WTC11 (cell line): ENCODE measurements around the gene NFKBIE. TPM values are rescaled to one million over a fixed set of nuclear protein-coding genes. Genes with fewer than 3 reads are reported as not detected.

ENCODE experiments used
- ATAC-seq: fragments of 200-7000 bp; cut with Tn5 transposase; 2 replicates; pipeline ENCODE4 v1.10.0; 2021; ENCODE audit warnings: mild to moderate bottlenecking, moderate library complexity
- CTCF ChIA-PET: fragments of 300-600 bp; sonication (Branson Sonifier 250); formaldehyde crosslinking; loops from one replicate; lab custom pipeline; 2021; ENCODE audit warnings: antibody characterized with exemption; lab: Charles Lee
- POLR2A ChIA-PET: fragments of 350-600 bp; sonication (Branson Sonifier 250); formaldehyde crosslinking; loops from one replicate; lab custom pipeline; 2021; ENCODE audit warnings: antibody characterized with exemption; lab: Charles Lee
- DNase-seq: peaks from one replicate; pipeline ENCODE4 v3.0.0; 2021; ENCODE audit warnings: low spot score
- H3K27ac Mint-ChIP-seq: 2 replicates; pipeline ENCODE4 v1.8.0; 2021; ENCODE audit warnings: mixed read lengths
- H3K27me3 Mint-ChIP-seq: 2 replicates; pipeline ENCODE4 v1.8.0; 2021; ENCODE audit warnings: low read depth, mild to moderate bottlenecking, moderate library complexity, mixed read lengths
- H3K36me3 Mint-ChIP-seq: 2 replicates; pipeline ENCODE4 v1.8.0; 2021; ENCODE audit warnings: mixed read lengths
- H3K4me1 Mint-ChIP-seq: 2 replicates; pipeline ENCODE4 v1.8.0; 2022; ENCODE audit warnings: mixed read lengths
- H3K4me3 Mint-ChIP-seq: 2 replicates; pipeline ENCODE4 v1.8.0; 2021; ENCODE audit warnings: mild to moderate bottlenecking, moderate library complexity, mixed read lengths
- H3K9me3 Mint-ChIP-seq: 2 replicates; pipeline ENCODE4 v1.8.0; 2021; ENCODE audit warnings: mixed read lengths
- EMX1 ChIP-seq: fragments of 250-450 bp; sonication (Bioruptor Pico); IDR thresholded peaks from 2 replicates; pipeline ENCODE4 v1.8.0; 2021; ENCODE audit warnings: mild to moderate bottlenecking
- ESRRA ChIP-seq: sonication (generic); formaldehyde crosslinking; IDR thresholded peaks from 2 replicates; pipeline ENCODE4 v1.8.1; 2022; ENCODE audit warnings: mild to moderate bottlenecking, missing genetic modification reagents, borderline replicate concordance
- FOXK1 ChIP-seq: sonication (generic); formaldehyde crosslinking; IDR thresholded peaks from 2 replicates; pipeline ENCODE4 v1.8.0; 2022; ENCODE audit warnings: mild to moderate bottlenecking, moderate library complexity, missing genetic modification reagents
- FOXP1 ChIP-seq: sonication (generic); formaldehyde crosslinking; IDR thresholded peaks from 2 replicates; pipeline ENCODE4 v1.8.0; 2022; ENCODE audit warnings: missing genetic modification reagents, mild to moderate bottlenecking, moderate library complexity, borderline replicate concordance
- GRHL2 ChIP-seq: fragments of 250-450 bp; sonication (Bioruptor Pico); IDR thresholded peaks from 2 replicates; pipeline ENCODE4 v1.8.0; 2022; ENCODE audit warnings: mild to moderate bottlenecking, moderate library complexity; ENCODE audit not compliant: insufficient replicate concordance, severe bottlenecking
- HMGA2 ChIP-seq: fragments of 250-450 bp; sonication (Bioruptor Pico); IDR thresholded peaks from 2 replicates; pipeline ENCODE4 v1.4.0; 2021; ENCODE audit warnings: mild to moderate bottlenecking, moderate library complexity
- KAT7 ChIP-seq: sonication (generic); formaldehyde crosslinking; IDR thresholded peaks from 2 replicates; pipeline ENCODE4 v1.8.1; 2023; ENCODE audit warnings: missing genetic modification reagents, mild to moderate bottlenecking, borderline replicate concordance
- NFATC4 ChIP-seq: fragments of 250-450 bp; sonication (Bioruptor Pico); IDR thresholded peaks from 2 replicates; pipeline ENCODE4 v1.9.0; 2021; ENCODE audit warnings: mild to moderate bottlenecking
- NFE2L1 ChIP-seq: sonication (generic); formaldehyde crosslinking; IDR thresholded peaks from 2 replicates; pipeline ENCODE4 v1.8.1; 2023; ENCODE audit warnings: missing genetic modification reagents
- NFYB ChIP-seq: sonication (generic); formaldehyde crosslinking; conservative IDR thresholded peaks from 2 replicates; pipeline ENCODE4 v1.8.0; 2022; ENCODE audit warnings: low read depth, missing genetic modification reagents
- RORB ChIP-seq: fragments of 250-450 bp; sonication (Bioruptor Pico); IDR thresholded peaks from 2 replicates; pipeline ENCODE4 v1.9.0; 2021; ENCODE audit warnings: mild to moderate bottlenecking
- SOX15 ChIP-seq: fragments of 250-450 bp; sonication (Bioruptor Pico); IDR thresholded peaks from 2 replicates; pipeline ENCODE4 v1.9.0; 2021; ENCODE audit warnings: mild to moderate bottlenecking
- TEAD1 ChIP-seq: sonication (generic); formaldehyde crosslinking; IDR thresholded peaks from 2 replicates; pipeline ENCODE4 v1.8.0; 2022; ENCODE audit warnings: mild to moderate bottlenecking, missing genetic modification reagents
- ZNF219 ChIP-seq: sonication (generic); formaldehyde crosslinking; IDR thresholded peaks from 2 replicates; pipeline ENCODE4 v1.8.0; 2023; ENCODE audit warnings: missing genetic modification reagents, mild to moderate bottlenecking, borderline replicate concordance
- ZNF671 ChIP-seq: fragments of 250-450 bp; sonication (Bioruptor Pico); IDR thresholded peaks from 2 replicates; pipeline ENCODE4 v1.8.0; 2021; ENCODE audit warnings: mild to moderate bottlenecking
- total RNA-seq: library from RNA; stranded (reverse); gene quantifications from 3 replicates; pipeline ENCODE4 v1.2.3, GENCODE V29; 2021
- TF ChIP-seq, protein P1 (sequence below): sonication (generic); formaldehyde crosslinking; IDR thresholded peaks from 2 replicates; pipeline ENCODE4 v1.8.1; 2022; ENCODE audit warnings: low read depth, mild to moderate bottlenecking, moderate library complexity, missing genetic modification reagents, borderline replicate concordance
- TF ChIP-seq, protein P2 (sequence below): fragments of 200-600 bp; IDR thresholded peaks from 2 replicates; pipeline ENCODE4 v1.8.0; 2022; ENCODE audit warnings: antibody characterized with exemption
- TF ChIP-seq, protein P3 (sequence below): sonication (generic); formaldehyde crosslinking; IDR thresholded peaks from 2 replicates; pipeline ENCODE4 v1.8.1; 2022; ENCODE audit warnings: mild to moderate bottlenecking, moderate library complexity, missing genetic modification reagents
- TF ChIP-seq, protein P4 (sequence below): sonication (generic); formaldehyde crosslinking; IDR thresholded peaks from 2 replicates; pipeline ENCODE4 v1.8.1; 2023; ENCODE audit warnings: mild to moderate bottlenecking, missing genetic modification reagents
- TF ChIP-seq, protein P5 (sequence below): sonication (generic); formaldehyde crosslinking; IDR thresholded peaks from 2 replicates; pipeline ENCODE4 v1.8.0; 2022; ENCODE audit warnings: mild to moderate bottlenecking, missing genetic modification reagents
- TF ChIP-seq, protein P6 (sequence below): fragments of 250-450 bp; sonication (Bioruptor Pico); IDR thresholded peaks from 2 replicates; pipeline ENCODE4 v1.9.0; 2021; ENCODE audit warnings: moderate library complexity, mild to moderate bottlenecking, inconsistent platforms, borderline replicate concordance
- TF ChIP-seq, protein P7 (sequence below): sonication (generic); formaldehyde crosslinking; IDR thresholded peaks from 2 replicates; pipeline ENCODE4 v1.8.0; 2023; ENCODE audit warnings: mild to moderate bottlenecking, missing genetic modification reagents
- TF ChIP-seq, protein P8 (sequence below): fragments of 250-450 bp; sonication (Bioruptor Pico); IDR thresholded peaks from 2 replicates; pipeline ENCODE4 v1.9.0; 2021; ENCODE audit warnings: mild to moderate bottlenecking
- TF ChIP-seq, protein P9 (sequence below): sonication (generic); formaldehyde crosslinking; IDR thresholded peaks from 2 replicates; pipeline ENCODE4 v1.8.1; 2022; ENCODE audit warnings: missing genetic modification reagents, borderline replicate concordance
- TF ChIP-seq, protein P10 (sequence below): sonication (generic); formaldehyde crosslinking; conservative IDR thresholded peaks from 2 replicates; pipeline ENCODE4 v1.8.1; 2022; ENCODE audit warnings: mild to moderate bottlenecking, missing genetic modification reagents

NFKBIE gene
- total RNA-seq, 1 experiment from 2014 or later, result 10.3 TPM

DNA sequence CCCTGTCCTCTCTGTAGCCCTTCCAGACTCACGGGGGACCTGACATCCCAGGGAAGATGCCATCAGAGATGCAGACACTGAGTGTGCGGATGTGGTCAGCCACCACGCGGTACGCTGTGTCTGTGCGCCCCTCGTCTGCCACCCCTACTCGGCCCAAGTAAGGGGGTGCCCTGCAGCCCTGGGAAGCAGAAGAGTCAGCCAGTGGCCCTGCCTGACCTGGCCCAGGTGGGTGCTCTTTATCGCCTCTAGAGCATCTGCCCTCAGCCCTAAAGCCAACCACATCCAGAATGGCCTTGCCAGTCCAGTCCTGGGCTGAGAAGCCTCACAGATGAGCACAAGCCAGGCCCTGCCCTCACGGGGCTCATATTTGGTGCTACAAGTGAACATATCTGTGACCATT, 41.9 kb upstream of the NFKBIE start:
- Mint-ChIP-seq H3K36me3 (peaks cover 72% of the 10 kb centered on the region), H3K27me3 (no peaks in the 10 kb centered on the region), H3K4me3 (no peak overlapping the region), H3K9me3 (no peaks in the 10 kb centered on the region), H3K4me1 (peaks cover 6% of the 10 kb centered on the region), H3K27ac (no peak overlapping the region)
- DNase-seq (no peak), ATAC-seq (no peak)
- no peak for TF ChIP-seq ESRRA (CRISPR knock-in tag)
- TF ChIP-seq ZNF219 (CRISPR knock-in tag), result no peak
- no peak for TF ChIP-seq ZNF671 (CRISPR knock-in tag)
- TF ChIP-seq, protein P1, sequence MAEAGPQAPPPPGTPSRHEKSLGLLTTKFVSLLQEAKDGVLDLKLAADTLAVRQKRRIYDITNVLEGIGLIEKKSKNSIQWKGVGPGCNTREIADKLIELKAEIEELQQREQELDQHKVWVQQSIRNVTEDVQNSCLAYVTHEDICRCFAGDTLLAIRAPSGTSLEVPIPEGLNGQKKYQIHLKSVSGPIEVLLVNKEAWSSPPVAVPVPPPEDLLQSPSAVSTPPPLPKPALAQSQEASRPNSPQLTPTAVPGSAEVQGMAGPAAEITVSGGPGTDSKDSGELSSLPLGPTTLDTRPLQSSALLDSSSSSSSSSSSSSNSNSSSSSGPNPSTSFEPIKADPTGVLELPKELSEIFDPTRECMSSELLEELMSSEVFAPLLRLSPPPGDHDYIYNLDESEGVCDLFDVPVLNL, result no peak
- TF ChIP-seq, protein P2, sequence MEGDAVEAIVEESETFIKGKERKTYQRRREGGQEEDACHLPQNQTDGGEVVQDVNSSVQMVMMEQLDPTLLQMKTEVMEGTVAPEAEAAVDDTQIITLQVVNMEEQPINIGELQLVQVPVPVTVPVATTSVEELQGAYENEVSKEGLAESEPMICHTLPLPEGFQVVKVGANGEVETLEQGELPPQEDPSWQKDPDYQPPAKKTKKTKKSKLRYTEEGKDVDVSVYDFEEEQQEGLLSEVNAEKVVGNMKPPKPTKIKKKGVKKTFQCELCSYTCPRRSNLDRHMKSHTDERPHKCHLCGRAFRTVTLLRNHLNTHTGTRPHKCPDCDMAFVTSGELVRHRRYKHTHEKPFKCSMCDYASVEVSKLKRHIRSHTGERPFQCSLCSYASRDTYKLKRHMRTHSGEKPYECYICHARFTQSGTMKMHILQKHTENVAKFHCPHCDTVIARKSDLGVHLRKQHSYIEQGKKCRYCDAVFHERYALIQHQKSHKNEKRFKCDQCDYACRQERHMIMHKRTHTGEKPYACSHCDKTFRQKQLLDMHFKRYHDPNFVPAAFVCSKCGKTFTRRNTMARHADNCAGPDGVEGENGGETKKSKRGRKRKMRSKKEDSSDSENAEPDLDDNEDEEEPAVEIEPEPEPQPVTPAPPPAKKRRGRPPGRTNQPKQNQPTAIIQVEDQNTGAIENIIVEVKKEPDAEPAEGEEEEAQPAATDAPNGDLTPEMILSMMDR, result no peak
- TF ChIP-seq FOXP1, result no peak
- no peak for TF ChIP-seq TEAD1 (CRISPR knock-in tag)
- no peak for TF ChIP-seq HMGA2 (CRISPR knock-in tag)
- TF ChIP-seq, protein P3, sequence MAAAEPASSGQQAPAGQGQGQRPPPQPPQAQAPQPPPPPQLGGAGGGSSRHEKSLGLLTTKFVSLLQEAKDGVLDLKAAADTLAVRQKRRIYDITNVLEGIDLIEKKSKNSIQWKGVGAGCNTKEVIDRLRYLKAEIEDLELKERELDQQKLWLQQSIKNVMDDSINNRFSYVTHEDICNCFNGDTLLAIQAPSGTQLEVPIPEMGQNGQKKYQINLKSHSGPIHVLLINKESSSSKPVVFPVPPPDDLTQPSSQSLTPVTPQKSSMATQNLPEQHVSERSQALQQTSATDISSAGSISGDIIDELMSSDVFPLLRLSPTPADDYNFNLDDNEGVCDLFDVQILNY, result no peak
- ChIA-PET POLR2A (no interaction called here), CTCF (interaction anchor here (5.3 kb wide), 1 partner anchor 38 kb away, joined by 109 read pairs; the partner anchor contains the start of gene TMEM151B)

DNA sequence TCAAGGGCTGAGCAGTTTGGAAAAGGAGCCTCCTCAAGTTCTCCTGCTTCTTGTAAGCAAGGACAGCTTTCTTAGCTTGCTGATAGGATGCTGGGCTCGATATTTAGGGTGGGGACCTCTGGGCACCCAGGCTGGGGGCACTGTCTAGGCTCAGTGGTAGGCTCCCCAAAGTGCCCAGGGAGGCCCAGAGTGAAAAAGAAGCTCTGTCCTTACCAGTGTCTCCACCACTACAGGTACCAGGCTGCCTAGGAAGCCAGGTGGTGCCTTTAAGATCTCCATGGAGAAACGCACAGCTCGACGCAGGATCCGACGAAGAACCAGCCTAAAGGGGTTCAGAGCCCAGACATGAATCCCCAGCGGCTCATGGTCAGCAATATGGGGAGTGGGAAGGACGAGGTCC, 41.4 kb upstream of the NFKBIE start:
- CTCF ChIA-PET, result interaction anchor here (5.3 kb wide), 1 partner anchor 37 kb away, joined by 109 read pairs; the partner anchor contains the start of gene TMEM151B

More for the DNA sequence above, 41.4 kb upstream of the NFKBIE start:
- peaks cover under 1% of the 10 kb centered on the region for H3K4me1 Mint-ChIP-seq
- no peak overlapping the region for H3K4me3 Mint-ChIP-seq
- H3K27me3 Mint-ChIP-seq, result no peaks in the 10 kb centered on the region
- peaks cover 72% of the 10 kb centered on the region for H3K36me3 Mint-ChIP-seq
- no peak for DNase-seq
- no peaks in the 10 kb centered on the region for H3K9me3 Mint-ChIP-seq
- ATAC-seq, result no peak
- POLR2A ChIA-PET, result no interaction called here
- no peak overlapping the region for H3K27ac Mint-ChIP-seq
- TF ChIP-seq GRHL2, result no peak
- no peak for TF ChIP-seq RORB (CRISPR knock-in tag)
- TF ChIP-seq, protein P4, sequence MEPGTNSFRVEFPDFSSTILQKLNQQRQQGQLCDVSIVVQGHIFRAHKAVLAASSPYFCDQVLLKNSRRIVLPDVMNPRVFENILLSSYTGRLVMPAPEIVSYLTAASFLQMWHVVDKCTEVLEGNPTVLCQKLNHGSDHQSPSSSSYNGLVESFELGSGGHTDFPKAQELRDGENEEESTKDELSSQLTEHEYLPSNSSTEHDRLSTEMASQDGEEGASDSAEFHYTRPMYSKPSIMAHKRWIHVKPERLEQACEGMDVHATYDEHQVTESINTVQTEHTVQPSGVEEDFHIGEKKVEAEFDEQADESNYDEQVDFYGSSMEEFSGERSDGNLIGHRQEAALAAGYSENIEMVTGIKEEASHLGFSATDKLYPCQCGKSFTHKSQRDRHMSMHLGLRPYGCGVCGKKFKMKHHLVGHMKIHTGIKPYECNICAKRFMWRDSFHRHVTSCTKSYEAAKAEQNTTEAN (CRISPR knock-in tag), result no peak
- TF ChIP-seq, protein P5, sequence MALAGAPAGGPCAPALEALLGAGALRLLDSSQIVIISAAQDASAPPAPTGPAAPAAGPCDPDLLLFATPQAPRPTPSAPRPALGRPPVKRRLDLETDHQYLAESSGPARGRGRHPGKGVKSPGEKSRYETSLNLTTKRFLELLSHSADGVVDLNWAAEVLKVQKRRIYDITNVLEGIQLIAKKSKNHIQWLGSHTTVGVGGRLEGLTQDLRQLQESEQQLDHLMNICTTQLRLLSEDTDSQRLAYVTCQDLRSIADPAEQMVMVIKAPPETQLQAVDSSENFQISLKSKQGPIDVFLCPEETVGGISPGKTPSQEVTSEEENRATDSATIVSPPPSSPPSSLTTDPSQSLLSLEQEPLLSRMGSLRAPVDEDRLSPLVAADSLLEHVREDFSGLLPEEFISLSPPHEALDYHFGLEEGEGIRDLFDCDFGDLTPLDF (CRISPR knock-in tag), result no peak
- TF ChIP-seq NFYB (CRISPR knock-in tag), result no peak
- TF ChIP-seq, protein P6, sequence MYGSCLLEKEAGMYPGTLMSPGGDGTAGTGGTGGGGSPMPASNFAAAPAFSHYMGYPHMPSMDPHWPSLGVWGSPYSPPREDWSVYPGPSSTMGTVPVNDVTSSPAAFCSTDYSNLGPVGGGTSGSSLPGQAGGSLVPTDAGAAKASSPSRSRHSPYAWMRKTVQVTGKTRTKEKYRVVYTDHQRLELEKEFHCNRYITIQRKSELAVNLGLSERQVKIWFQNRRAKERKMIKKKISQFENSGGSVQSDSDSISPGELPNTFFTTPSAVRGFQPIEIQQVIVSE (CRISPR knock-in tag), result no peak
- TF ChIP-seq, protein P7, sequence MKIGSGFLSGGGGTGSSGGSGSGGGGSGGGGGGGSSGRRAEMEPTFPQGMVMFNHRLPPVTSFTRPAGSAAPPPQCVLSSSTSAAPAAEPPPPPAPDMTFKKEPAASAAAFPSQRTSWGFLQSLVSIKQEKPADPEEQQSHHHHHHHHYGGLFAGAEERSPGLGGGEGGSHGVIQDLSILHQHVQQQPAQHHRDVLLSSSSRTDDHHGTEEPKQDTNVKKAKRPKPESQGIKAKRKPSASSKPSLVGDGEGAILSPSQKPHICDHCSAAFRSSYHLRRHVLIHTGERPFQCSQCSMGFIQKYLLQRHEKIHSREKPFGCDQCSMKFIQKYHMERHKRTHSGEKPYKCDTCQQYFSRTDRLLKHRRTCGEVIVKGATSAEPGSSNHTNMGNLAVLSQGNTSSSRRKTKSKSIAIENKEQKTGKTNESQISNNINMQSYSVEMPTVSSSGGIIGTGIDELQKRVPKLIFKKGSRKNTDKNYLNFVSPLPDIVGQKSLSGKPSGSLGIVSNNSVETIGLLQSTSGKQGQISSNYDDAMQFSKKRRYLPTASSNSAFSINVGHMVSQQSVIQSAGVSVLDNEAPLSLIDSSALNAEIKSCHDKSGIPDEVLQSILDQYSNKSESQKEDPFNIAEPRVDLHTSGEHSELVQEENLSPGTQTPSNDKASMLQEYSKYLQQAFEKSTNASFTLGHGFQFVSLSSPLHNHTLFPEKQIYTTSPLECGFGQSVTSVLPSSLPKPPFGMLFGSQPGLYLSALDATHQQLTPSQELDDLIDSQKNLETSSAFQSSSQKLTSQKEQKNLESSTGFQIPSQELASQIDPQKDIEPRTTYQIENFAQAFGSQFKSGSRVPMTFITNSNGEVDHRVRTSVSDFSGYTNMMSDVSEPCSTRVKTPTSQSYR, result no peak
- no peak for TF ChIP-seq KAT7 (CRISPR knock-in tag)
- TF ChIP-seq, protein P8, sequence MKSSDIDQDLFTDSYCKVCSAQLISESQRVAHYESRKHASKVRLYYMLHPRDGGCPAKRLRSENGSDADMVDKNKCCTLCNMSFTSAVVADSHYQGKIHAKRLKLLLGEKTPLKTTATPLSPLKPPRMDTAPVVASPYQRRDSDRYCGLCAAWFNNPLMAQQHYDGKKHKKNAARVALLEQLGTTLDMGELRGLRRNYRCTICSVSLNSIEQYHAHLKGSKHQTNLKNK, result no peak
- TF ChIP-seq SOX15, result no peak
- no peak for TF ChIP-seq FOXK1 (CRISPR knock-in tag)
- TF ChIP-seq NFATC4 (CRISPR knock-in tag), result no peak
- no peak for TF ChIP-seq EMX1 (CRISPR knock-in tag)
- TF ChIP-seq, protein P9, sequence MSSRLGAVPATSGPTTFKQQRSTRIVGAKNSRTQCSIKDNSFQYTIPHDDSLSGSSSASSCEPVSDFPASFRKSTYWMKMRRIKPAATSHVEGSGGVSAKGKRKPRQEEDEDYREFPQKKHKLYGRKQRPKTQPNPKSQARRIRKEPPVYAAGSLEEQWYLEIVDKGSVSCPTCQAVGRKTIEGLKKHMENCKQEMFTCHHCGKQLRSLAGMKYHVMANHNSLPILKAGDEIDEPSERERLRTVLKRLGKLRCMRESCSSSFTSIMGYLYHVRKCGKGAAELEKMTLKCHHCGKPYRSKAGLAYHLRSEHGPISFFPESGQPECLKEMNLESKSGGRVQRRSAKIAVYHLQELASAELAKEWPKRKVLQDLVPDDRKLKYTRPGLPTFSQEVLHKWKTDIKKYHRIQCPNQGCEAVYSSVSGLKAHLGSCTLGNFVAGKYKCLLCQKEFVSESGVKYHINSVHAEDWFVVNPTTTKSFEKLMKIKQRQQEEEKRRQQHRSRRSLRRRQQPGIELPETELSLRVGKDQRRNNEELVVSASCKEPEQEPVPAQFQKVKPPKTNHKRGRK (CRISPR knock-in tag), result no peak
- TF ChIP-seq, protein P10, sequence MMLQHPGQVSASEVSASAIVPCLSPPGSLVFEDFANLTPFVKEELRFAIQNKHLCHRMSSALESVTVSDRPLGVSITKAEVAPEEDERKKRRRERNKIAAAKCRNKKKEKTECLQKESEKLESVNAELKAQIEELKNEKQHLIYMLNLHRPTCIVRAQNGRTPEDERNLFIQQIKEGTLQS (CRISPR knock-in tag), result no peak
- no peak for TF ChIP-seq NFE2L1 (CRISPR knock-in tag)
